Psoas muscle (tissue), 8 donors: ENCODE measurements around the gene RTL5. TPM values are rescaled to one million over a fixed set of nuclear protein-coding genes. Genes with fewer than 3 reads are reported as not detected.

Source experiments
- ATAC-seq, 4 donors: fragments of 200-7000 bp; cut with Tn5 transposase; one replicate each; pipeline ENCODE4 v1.9.1; 2020; ENCODE audit warnings: moderate library complexity in 3 of 4, mild to moderate bottlenecking in 2 of 4
- DNase-seq, 2 donors: peaks; one replicate each; pipeline ENCODE4 v3.0.0-alpha.2; 2020
- H3K27ac ChIP-seq: fragments of 200-600 bp; one replicate; pipeline ENCODE4 v1.8.0; 2022
- H3K27me3 ChIP-seq, 3 donors: fragments of 200-600 bp in 1 of 3; one replicate each; pipeline versions ENCODE4 v1.6.1 to v1.8.0; 2013 to 2022; ENCODE audit warnings: low read length in 2 of 3, mild to moderate bottlenecking in 2 of 3, moderate library complexity in 1 of 3; ENCODE audit not compliant: insufficient read depth in 3 of 3
- H3K36me3 ChIP-seq, 2 donors: fragments of 200-600 bp in 1 of 2; one replicate each; pipeline versions ENCODE4 v1.6.1 to v1.8.0; 2013 to 2022; ENCODE audit warnings: low read depth in 1 of 2, mild to moderate bottlenecking in 1 of 2, moderate library complexity in 1 of 2; ENCODE audit not compliant: insufficient read depth in 1 of 2
- H3K4me1 ChIP-seq: fragments of 200-600 bp; one replicate; pipeline ENCODE4 v1.8.0; 2022
- H3K4me3 ChIP-seq: fragments of 200-600 bp; one replicate; pipeline ENCODE4 v1.8.0; 2022; ENCODE audit warnings: mild to moderate bottlenecking
- H3K9me3 ChIP-seq: fragments of 200-600 bp; one replicate; pipeline ENCODE4 v1.8.0; 2022
- CTCF ChIP-seq: fragments of 200-600 bp; IDR thresholded peaks from one replicate; pipeline ENCODE4 v1.8.0; 2022; ENCODE audit warnings: antibody characterized with exemption
- WGBS, 3 donors: extraction: QIAGEN DNeasy Blood & Tissue Kit; methylation state at CpG; one replicate each; pipeline versions ENCODE4 v1.1.6 to v1.1.7; 2013; 5-methylcytosine and 5-hydroxymethylcytosine counted together
- intact Hi-C, 2 donors: fragments of 100-400 bp; cut with DNase I; formaldehyde crosslinking; loops; one replicate each; pipeline versions ENCODE4 v1.11.0 to v1.14.2; 2022
- polyA plus RNA-seq, 3 donors: library from polyadenylated mRNA; stranded (reverse); fragments of 200-250 nt; gene quantifications; one replicate each; pipeline ENCODE4 v1.2.3, GENCODE V29; 2013
- total RNA-seq, 4 donors: library from RNA; stranded (reverse); fragmentation: NEBNext Ultra II Directional in 2 of 4; extraction: Animal tissue kit (Norgen Biotek cat#: 25700) in 2 of 4; gene quantifications; one replicate each; pipeline versions ENCODE4 v1.2.1 to v1.2.4, GENCODE V29; 2021 to 2023
- donor health status: healthy with polysubstance abuse.
- donor health status: DM: no; HTN: no; CAD: no; lungs with moderate emphysema.
- donor health status: Bipolar disorder and iron deficiency.
- donor health status: healthy.
- donor health status: DM: yes; HTN: yes; CAD: no.
- donor health status: DM: no; HTN: no; CAD: no.
- donor health status: DM: no; HTN: no; CAD: no.
- donor health status: DM: yes; HTN: yes; CAD: no.

RTL5 gene
- total and polyA plus RNA-seq, 7 donors = 0.37 to 2.2 (median 0.91) TPM

- no peak for TF ChIP-seq CTCF
- no peak for ATAC-seq
- WGBS, 3 donors = 67 to 100% (median 88%) methylated on average over 1 to 3 of the region's 3 CpGs
- DNase-seq = no peak
- intact Hi-C loops = no loop called here
- H3K9me3 ChIP-seq = no peaks in the 10 kb centered on the region
- H3K27ac ChIP-seq = no peak overlapping the region
- H3K27me3 ChIP-seq = peaks cover 0 to 63% (median 0%) of the 10 kb centered on the region in 3 donors
- peak overlapping the region; percentile 60 for H3K4me3 ChIP-seq
- no peaks in the 10 kb centered on the region for H3K4me1 ChIP-seq
- no peaks in the 10 kb centered on the region for H3K36me3 ChIP-seq
These were observed 741 bp upstream of the RTL5 start for GRCh38 chrX:72132456-72132855.

DNA sequence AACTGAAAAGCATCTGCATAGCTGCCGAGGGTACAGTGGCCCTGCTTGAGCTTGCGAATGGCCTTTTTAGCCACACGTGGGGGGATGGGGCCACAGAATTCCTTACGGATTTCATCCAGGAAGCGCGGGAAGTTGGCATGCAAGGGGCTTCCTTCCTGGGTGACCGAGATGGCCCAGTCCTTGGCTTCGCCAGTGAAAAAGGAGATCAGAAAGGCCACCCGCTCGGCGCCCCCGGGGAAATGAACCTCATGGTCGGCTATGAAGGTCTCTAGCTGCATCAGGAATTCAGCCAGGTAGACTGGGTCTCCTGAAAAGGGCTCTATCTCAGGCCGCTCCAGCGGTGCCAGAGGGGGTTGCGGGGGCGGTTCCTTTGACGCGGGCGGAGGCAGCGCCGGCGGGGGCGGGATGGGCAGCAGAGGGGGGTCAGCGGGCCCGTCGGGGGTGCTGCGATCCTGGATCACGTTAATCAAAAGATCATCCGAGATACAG lies 909 bp downstream of the RTL5 start:
- H3K4me1 ChIP-seq = no peaks in the 10 kb centered on the region
- peaks cover 0 to 60% (median 0%) of the 10 kb centered on the region in 3 donors for H3K27me3 ChIP-seq
- 25 to 52% (median 39%) methylated on average over 11 to 30 of the region's 30 CpGs for WGBS, 3 donors

DNA sequence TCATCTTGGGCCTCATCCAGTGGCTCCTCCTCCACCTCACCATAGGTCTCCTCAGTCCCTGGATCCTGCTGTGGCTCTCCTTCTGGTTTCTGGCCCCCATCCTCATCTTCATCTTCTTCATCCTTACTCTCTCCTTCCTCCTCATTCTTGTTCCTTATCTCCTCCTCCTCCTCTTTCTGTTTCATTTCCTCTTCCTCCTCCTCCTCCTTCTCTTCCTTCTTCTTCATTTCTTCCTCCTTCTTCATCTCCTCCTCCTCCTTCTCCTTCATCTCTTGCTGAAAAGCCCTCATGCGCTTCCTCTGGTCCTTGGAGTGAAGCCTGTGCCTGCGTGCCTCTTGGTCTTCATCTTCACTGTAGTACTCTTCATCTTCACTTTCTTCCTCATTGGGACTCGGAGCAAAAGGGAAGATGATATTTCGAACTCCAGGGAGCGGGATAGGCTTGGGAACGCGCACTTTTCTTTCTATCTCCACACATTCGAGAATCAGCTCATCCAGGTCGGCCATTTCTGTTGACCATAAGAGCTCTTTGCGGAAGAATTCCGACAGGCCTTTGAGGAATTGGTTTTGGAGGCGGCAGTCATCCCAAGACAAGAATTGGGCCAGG lies 1.5 kb downstream of the RTL5 start:
- no peaks in the 10 kb centered on the region for H3K9me3 ChIP-seq
- intact Hi-C loops = no loop called here
- 87 to 94% (median 93%) methylated on average over 12 of the region's 12 CpGs for WGBS, 3 donors
- DNase-seq = no peak
- H3K27me3 ChIP-seq = peaks cover 0 to 62% (median 0%) of the 10 kb centered on the region in 3 donors
- H3K27ac ChIP-seq = no peak overlapping the region
- no peak overlapping the region for H3K4me3 ChIP-seq
- H3K36me3 ChIP-seq = no peaks in the 10 kb centered on the region
- H3K4me1 ChIP-seq = no peaks in the 10 kb centered on the region
- no peak for ATAC-seq
- no peak for TF ChIP-seq CTCF

More for the DNA sequence above, 909 bp downstream of the RTL5 start:
- intact Hi-C loops = no loop called here
- TF ChIP-seq CTCF = no peak
- ATAC-seq (no peak), DNase-seq (peak in 1 of 2 donors; percentile 20)
- Histone ChIP-seq H3K4me3 (peak overlapping the region; percentile 60), H3K27ac (no peak overlapping the region), H3K9me3 (no peaks in the 10 kb centered on the region), H3K36me3 (no peaks in the 10 kb centered on the region)

- H3K4me3 ChIP-seq = no peak overlapping the region
- no peak for TF ChIP-seq CTCF
- 92 to 94% (median 93%) methylated on average over 16 of the region's 16 CpGs for WGBS, 3 donors
- no peak for DNase-seq
- H3K4me1 ChIP-seq = no peaks in the 10 kb centered on the region
- intact Hi-C loops = loop anchor here in 1 of 2 donors (5.0 kb wide), 1 partner anchor 112 kb away; no protein-coding TSS in a partner anchor
- H3K9me3 ChIP-seq = no peaks in the 10 kb centered on the region
- peaks cover 0 to 65% (median 0%) of the 10 kb centered on the region in 3 donors for H3K27me3 ChIP-seq
- no peak for ATAC-seq
- no peaks in the 10 kb centered on the region for H3K36me3 ChIP-seq
- no peak overlapping the region for H3K27ac ChIP-seq
These were observed 2.1 kb downstream of the RTL5 start for GRCh38 chrX:72129661-72130060.
